NCI-H1105 treated with DMSO at 0.1 percent for 48 hours (cell line): ENCODE results near the gene ADPRS.
A peak's percentile ranks its signal among the peaks of the same experiment; 100 is the strongest.

ENCODE experiments used
- DNase-seq: peaks from one replicate; lab custom pipeline; 2025; lab: John Stamatoyannopoulos, UW

The ADPRS gene, protein sequence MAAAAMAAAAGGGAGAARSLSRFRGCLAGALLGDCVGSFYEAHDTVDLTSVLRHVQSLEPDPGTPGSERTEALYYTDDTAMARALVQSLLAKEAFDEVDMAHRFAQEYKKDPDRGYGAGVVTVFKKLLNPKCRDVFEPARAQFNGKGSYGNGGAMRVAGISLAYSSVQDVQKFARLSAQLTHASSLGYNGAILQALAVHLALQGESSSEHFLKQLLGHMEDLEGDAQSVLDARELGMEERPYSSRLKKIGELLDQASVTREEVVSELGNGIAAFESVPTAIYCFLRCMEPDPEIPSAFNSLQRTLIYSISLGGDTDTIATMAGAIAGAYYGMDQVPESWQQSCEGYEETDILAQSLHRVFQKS

DNA sequence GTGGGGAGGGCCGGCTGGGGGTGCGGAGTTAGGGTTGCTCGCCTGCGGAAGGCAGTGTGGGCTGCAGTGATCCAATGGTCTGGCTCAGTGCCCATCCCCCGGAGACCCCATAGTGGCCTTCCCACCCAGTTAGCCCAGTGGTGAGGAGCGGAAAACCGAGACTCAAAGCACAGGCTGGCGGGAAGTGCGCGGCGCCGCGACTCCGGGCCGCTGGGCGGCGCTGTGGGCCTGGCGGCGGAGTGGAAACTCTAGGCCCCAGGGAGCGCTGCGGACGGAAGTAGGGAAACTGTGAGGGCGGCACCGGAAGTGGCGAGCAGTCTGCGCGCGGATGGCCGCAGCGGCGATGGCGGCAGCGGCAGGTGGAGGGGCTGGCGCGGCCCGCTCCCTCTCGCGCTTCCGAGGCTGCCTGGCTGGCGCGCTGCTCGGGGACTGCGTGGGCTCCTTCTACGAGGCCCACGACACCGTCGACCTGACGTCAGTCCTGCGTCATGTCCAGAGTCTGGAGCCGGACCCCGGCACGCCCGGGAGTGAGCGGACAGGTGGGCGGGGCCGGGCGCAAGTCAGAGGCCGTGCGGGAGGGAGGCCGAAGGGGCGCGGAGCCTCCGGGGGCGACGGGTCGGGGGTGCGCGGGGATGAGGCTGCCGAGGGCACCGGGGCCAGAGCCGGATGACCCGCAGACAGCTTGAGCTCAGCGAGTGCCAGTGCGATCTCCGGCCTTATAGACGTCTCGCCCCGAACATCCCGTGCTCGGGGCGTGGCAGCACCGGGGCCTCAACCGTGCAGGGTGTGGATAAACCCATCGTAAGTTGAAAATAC is at the start of gene ADPRS:
Gene ADPRS, plus strand, starts transcription at position 316 of the 816 bp plus-strand sequence. Its CDS starts 13 bp downstream, at position 329.
- peak; percentile 85 for DNase-seq

DNA sequence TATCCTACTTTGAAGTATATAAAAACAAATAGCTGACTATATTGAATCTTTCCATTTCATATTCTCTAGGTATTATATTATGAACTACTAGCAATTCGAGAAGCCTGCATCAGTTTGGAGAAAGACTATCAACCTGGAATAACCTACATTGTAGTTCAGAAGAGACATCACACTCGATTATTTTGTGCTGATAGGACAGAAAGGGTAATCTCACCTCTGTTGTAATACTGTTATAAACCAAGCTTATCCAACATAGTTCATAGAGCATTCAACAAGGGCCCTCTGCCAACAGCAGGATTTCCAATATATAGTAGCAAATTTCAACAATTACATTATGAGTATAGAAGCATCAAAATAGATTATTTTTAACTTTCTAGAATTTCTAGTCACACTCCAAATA is 48.5 kb upstream of the ADPRS start:
- no peak for DNase-seq

DNA sequence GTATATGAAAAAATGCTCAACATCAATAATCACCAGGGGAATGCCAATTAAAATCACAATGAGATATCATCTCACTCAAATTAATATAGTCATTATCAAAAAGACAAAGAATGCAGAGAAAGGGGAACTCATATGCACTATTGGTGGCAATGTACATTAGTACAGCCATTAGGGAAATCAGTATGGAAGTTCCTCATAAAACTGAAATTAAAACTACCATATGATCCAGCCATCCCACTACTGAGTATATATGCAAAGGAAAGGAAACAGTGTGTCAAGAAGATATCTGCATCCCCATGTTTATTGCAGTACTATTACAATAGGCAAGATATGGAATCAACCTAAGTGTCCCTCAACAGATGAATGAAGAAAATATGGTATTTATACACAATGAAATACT is 36.9 kb upstream of the ADPRS start:
- no peak for DNase-seq

DNA sequence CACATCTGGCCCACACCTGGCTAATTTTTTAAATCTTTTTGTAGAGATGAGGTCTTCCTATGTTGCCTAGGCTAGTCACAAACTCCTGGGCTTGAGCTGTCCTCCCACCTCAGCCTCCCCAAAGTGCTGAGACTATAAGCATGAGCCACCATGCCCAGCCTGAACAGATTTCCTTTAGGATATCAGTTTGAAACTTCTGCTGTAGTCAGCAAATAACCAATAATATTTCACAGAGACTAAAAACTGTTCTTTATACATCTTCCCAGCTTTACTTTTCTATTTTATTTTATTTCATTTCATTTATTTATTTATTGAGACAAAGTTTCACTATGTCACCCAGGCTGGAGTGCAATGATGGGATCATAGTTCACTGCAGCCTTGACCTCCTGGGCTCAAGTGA is 34.7 kb upstream of the ADPRS start:
- no peak for DNase-seq

DNA sequence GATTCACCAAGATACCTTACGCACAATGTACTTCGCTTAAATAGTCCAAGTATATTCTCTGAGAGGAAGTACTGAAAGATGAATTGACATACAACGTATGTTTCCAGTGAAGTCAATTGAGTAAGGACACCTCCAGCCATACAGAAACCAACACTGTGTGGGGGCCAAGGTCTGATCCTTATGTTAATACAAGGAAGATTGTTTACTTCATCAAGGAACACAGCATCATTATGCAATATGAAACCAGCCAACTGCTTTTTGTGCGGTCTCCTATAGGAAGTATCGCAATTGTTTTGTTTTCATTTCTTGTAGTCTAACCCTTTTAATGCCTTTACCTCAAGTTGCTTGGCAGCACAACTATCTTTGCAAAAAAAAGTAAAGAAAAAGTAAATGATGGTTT is 33.0 kb upstream of the ADPRS start:
- no peak for DNase-seq

DNA sequence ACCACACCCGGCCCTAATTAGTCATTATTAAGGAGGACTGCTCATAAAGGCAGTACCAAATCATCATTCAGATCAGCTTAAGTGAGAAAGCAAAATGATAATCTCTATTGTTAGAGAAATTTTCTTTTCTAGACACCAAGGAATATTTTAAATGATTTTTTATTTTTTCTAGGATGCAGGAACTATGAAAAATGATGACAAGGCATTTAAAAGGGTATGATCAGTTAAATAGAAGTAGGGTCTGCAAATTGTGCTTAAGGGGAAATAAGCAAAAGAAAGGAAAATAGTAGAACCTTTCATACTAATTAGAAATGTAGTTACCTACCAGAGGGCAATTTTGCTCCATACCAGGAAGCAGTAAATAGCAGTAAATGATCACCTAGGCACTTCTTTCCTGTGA is 26.4 kb upstream of the ADPRS start:
- no peak for DNase-seq

DNA sequence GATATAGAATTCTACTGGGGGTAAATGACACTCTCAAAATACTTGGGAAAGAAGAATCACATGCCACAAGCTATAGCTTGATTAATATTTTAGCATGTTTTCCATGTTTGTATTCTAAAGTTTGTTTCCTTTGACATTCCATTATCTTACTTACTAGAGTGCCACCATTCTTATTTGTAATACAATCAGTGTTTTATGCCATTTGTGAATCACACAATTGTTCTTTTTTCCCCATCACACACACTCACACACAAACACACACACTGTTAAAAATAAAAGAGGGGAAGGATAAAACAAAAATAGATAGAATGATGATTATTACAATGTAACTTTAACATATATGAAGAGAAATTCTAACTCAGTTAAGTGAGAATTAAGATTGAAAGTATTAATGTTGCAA is 20.8 kb upstream of the ADPRS start:
- no peak for DNase-seq

DNA sequence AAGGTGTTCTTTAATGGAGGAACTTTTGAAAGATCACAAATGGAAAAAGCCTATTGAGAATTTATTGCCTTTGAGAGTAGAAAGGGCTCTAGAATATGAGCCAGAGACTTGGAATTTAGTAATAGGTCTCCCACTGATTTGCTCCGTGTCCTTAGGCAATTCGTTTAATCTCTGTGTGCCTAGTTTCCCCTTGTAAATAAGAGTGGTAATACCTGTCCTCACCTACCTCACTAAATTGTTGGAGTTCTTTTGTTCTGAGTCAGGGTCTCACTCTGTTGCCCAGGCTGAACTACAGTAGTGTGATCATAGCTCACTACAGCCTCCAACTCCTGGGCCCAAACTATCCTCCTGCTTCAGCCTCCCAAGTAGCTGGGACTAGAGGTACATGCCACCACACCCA is 19.8 kb upstream of the ADPRS start:
- DNase-seq, result no peak

DNA sequence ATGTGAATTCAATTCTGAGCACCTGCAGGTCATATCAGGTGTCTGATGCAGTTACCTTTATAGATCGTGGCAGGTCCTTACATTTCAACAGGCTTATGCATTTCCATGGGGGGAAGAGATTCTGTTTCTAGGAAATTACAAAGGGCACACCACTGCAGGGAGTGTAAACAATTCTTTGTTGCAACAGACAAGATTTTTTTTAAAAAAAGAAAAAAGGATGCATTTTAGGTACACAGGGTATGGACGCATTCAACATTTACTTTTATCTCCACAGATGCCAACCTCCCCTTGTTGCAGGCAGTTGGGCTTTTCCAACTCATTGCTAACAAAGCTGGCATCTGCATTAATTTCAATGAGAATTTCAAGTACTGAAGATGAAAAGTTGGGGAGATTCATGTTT is 18.3 kb upstream of the ADPRS start:
- DNase-seq, result peak; percentile 48

DNA sequence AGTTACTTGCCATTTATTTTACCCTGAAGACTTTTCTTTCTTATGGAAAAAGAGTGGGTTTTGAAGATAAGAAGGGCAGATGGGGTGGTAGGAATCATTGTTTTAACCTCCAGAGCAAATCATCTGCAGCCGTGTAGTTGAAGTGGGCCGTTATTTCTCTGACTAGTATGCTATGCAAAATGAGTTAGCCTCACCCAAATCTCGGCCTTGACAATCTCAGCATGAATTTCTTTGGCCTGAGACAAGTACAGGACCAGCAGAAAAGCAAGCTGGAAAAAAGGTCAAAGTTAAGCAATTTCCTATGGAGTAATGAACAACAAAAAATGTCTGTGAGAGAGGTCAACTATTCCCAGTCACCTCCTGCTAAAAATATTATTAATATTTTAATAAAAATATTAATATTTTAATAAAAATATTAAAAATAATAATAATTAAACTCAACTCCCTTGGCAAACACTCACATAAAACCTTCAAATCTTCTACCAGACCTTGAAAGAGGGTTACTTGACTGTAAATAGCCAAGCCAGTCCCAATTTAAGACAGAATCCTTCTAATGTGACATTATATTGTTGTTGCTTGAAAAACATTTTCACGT is 11.6 kb upstream of the ADPRS start:
- no peak for DNase-seq

DNA sequence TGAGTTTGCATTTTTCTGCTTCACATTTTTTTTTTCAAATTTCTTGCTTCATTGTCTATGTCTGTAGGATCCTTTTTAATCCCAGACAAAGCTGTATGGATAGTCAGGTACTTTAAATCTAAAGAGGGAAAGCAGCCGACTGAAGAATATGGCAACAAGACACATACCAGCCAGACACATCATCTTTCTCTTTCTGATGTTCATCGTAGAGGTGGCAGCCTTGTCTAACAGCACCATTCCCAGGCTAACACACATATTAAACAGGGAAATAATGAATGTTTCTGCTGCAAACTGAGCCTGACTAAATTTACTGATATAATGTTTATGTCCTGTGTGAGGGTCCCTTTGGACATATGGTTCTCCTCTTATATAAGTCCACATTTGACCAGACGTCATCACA is 8.5 kb upstream of the ADPRS start:
- no peak for DNase-seq

DNA sequence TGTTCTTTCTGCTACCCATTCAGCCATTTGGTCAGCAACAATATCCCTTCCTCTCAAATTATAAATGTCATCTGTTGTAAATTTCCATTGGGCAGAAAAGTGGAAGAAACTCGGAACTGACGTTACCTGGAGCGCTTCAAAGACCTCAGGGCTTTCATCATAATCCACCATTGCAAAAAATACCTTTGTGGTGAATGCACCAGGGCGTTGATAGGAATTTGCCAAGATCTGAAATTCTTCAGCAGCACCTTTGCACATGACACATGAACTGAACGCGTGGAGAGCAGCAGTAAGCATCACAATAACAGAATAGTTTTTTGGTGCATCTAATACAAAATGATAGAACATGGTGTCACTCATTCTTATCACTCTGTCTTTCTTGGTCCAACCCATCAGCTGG is 7.9 kb upstream of the ADPRS start:
- DNase-seq, result no peak

DNA sequence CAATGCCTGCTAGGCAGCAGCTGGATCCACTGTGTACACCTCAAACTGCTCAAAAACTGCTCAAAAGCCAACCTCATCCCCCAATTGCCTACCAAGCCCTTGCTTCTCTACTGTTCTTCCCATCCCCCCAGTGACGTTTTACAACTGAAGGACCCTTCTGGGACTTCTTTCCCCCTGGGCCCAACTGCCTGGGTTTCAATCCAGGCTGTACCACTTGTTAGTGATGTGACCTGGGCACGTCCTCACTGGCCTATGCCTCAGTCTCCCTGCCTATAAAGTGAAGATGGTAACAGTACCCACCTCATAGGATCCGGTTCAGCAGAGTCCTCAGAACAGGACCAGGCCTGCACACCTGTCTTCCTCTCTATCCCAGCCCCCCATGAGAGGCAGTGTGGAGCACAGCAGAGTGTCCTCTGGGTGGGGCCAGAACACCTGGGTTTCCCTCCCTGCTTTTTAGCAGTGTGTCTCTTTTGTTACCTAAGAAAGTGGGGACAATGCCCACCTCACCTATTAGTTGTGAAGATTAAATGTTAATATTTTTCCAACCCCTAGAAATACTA is 6.7 kb upstream of the ADPRS start:
- DNase-seq, result no peak

DNA sequence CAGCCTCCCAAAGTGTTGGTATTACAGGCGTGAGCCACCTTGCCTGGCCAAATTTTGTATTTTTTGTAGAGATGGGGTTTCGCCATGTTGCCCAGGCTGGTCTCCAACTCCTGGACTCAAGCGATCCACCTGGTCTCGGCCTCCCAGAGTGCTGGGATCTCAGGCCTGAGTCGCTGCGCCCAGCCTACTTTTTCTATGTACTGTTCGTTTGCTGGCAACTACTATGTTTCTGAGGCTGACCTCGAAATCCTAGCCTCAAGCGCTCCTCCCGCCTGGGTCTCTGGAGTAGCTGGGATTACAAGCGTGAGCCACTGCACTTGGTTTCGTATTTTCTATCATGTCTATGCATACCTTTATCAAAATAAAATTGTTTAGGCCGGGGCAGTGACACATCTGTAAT is 5.5 kb upstream of the ADPRS start:
- DNase-seq, result no peak

DNA sequence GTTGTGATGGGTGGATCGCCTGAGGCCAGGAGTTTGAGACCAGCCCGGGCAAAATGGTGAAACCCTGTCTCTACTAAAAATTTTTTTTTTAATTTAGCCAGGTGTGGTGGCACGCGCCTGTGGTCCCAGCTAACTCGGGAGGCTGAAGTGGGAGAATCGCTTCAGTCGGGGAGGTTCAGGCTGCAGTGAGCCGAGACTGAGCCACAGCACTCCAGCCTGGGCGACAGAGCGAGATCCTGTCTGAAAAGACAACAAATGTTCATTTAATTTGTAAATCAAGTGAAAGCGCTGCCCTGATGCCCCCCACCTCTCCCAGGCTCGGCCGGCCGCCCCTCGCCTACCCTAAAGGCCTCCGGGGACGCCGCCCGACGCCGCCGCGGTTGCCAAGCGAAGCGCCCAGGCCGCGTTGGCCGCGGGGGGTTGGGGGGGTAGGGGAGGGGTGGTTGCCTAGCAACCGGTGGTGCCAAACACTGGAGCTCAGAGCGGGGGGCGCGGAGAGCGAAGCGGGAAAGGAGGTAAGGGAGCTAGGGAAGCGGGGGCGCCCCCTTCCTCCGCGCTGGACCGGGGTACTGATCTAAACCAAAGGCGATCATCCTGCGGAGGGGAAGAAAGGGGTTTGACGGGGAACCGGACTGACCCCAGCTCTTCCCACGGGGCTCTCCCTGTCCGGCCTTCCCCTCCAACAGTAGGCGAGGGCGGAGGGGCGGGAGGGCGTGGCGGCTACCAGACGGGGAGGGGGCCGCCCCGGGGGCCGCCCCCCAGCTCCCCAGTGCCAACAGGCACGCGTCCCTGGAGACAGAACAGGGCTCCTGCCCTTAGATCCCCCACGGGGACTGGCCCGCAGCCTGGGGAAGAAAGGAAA is 4.8 kb upstream of the ADPRS start, which contains the start of gene TEKT2:
Gene TEKT2, plus strand, starts transcription at position 460 of the 862 bp plus-strand sequence. CDS start 828 bp downstream, outside the sequence.
- peak; percentile 86 for DNase-seq

DNA sequence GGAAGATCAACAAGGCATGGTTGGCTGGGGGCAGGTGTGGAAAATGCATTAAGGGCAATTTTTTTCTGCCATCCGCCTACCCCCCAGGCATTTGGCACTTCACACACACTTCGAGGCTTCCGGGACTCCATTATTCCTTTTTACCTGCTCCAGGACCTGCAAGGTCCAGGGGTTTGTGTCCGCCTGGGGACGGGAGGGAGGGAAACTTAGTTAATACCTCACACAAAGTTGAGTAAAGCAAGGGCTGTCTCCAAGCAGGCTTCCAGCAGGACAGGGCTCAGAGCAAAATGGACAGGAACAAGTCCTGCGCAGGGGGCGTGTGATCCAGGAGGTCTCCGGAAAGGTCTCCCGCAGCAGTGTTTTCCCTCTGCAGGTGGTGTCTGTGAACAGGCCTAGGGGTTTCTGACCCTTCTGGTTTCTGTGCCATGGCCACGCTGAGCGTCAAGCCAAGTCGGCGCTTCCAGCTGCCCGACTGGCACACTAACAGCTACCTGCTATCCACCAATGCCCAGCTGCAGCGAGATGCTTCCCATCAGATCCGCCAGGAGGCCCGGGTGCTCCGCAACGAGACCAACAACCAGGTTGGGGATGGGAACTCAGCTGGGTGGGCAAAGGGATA is 4.1 kb upstream of the ADPRS start:
- DNase-seq, result no peak

DNA sequence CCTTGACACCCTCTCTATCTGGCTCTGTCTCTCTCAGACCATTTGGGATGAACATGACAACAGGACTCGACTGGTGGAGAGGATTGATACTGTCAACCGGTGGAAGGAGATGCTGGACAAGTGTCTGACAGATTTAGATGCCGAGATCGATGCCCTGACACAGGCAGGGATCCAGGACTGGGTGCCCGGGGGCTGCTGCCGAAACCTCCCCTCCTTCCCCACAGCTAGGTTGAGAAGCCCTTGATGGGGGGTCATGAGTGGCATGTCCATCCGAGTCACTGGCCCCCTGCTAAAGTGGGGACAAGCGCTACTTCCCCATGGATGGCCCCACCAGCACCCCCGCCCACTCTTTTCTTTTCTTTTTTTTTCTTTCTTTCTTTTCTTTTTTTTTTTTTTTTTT is 3.6 kb upstream of the ADPRS start:
- no peak for DNase-seq

DNA sequence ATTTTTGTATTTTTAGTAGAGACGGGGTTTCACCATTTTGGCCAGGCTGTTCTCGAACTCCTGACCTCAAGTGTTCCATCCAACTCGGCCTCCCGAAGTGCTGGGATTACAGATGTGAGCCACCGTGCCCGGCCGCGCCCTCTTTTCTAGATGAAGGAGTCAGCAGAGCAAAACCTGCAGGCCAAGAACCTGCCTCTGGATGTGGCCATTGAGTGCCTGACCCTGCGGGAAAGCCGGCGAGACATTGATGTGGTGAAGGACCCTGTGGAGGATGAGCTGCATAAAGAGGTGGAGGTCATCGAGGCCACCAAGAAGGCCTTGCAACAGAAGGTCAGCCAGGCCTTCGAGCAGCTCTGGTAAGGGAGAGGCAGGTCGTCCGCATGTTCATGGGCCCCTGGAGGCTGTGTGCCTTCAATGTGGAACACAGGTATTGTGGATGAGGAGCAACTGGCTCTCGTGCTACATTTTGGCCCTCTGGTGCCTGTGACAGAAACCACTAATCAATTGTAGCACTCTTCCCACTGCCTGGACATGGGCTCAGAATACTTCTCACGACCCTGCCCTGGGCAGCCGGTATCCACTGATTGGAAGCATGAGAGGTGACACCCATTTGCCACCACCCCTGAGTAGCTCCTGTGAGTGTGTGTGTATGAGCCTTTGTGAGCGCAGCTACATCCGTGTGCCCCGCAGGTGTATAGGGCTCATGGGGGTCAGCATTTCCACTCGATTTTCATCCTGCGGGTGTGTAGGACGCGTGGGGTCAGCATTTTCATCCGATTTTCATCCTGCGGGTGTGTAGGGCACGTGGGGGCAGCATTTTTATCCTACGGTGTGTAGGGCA is 2.8 kb upstream of the ADPRS start:
- no peak for DNase-seq

DNA sequence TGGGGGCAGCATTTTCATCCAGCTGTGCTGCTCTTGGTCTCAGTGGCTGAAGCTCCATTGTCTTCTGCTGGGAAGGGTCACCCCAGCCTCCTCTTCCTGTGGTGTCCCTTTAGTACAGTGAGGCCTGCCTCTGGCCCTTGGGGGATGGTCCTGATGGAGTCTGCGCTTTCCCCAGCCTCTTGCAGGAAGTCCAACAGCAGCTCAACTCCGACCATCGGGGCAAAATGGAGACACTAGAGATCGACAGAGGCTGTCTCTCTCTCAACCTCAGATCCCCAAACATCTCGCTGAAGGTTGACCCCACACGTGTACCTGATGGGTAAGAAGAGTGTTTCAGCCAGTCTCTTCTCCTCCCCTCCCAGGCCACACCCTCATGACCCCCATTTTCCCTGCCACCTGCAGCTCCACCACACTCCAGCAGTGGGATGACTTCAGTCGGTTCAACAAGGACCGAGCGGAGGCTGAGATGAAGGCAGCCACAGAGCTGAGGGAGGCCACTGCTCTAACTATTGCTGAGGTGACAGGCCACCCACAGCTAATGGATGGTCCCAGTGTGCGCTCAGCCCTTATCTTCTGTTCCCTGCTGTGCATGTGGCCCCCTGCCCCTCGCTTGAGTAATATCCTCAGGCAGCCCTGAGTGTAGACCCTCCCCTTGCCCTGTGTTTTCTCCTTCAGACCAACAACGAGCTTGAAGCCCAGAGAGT is 2.0 kb upstream of the ADPRS start:
- DNase-seq, result no peak
